BLaER1 treated with 17β-estradiol and CSF1 and Interleukin-3, amounts not matched to agents 10 nM and 100 nM (cell line): ENCODE measurements around the gene NRN1.

Source experiments
- H3K27ac ChIP-seq, 11 experiments: shearing (Covaris generic); formaldehyde crosslinking; 2 replicates each; pipeline ENCODE4 v1.8.1; 2022
- H3K27me3 ChIP-seq, 11 experiments: shearing (Covaris generic); formaldehyde crosslinking; 2 replicates each; pipeline ENCODE4 v1.8.1; 2022
- H3K36me3 ChIP-seq, 11 experiments: shearing (Covaris generic); formaldehyde crosslinking; 2 replicates each; pipeline ENCODE4 v1.8.1; 2022
- H3K4me1 ChIP-seq, 10 experiments: shearing (Covaris generic); formaldehyde crosslinking; 2 replicates each; pipeline ENCODE4 v1.8.1; 2022
- H3K4me2 ChIP-seq, 11 experiments: shearing (Covaris generic); formaldehyde crosslinking; 2 replicates each; pipeline ENCODE4 v1.8.1; 2022
- H3K4me3 ChIP-seq, 10 experiments: shearing (Covaris generic); formaldehyde crosslinking; 2 replicates each; pipeline ENCODE4 v1.8.1; 2022
- H3K9ac ChIP-seq, 11 experiments: shearing (Covaris generic); formaldehyde crosslinking; 2 replicates each; pipeline ENCODE4 v1.8.1; 2022
- H3K9me3 ChIP-seq, 11 experiments: shearing (Covaris generic); formaldehyde crosslinking; replicated peaks in 1 of 11; 2 replicates each; pipeline ENCODE4 v1.8.1; 2022
- H4K20me1 ChIP-seq, 11 experiments: shearing (Covaris generic); formaldehyde crosslinking; 2 replicates each; pipeline ENCODE4 v1.8.1; 2022
- Cebpa-rat ChIP-seq, 11 experiments: shearing (Covaris generic); IDR thresholded peaks; 2 replicates each; pipeline ENCODE4 v1.8.1; 2022

The NRN1 gene

DNA sequence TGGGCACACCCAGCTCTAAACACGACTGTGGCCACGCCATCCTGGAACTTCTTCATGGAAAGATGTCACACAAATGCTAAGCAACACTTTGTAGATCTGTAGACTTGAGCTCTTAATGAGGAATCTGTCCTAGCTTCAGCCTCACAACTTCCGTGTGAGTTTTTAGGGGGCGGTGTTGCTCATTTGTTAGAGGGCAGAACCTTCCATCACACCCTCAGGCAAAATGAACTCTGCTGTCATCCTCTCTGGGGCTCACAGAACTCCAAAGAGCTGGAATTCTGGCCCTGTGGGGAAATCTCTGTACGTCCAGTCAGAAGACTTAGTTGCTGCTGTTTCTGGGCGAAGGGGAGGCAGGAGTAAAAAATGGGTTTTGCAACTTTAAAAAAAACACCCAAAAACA, 49.8 kb downstream of the NRN1 start:
- Histone ChIP-seq H3K27me3 (no peaks in the 10 kb centered on the region), H3K4me3 (no peak overlapping the region), H3K9ac (no peak overlapping the region), H3K9me3 (no peaks in the 10 kb centered on the region; a peak in 1 of 22 replicates), H3K4me2 (no peak overlapping the region), H3K4me1 (no peaks in the 10 kb centered on the region), H4K20me1 (no peaks in the 10 kb centered on the region), H3K36me3 (no peaks in the 10 kb centered on the region), H3K27ac (no peak overlapping the region)
- no peak for TF ChIP-seq Cebpa-rat (IDR thresholded peaks at IDR 0.05)

DNA sequence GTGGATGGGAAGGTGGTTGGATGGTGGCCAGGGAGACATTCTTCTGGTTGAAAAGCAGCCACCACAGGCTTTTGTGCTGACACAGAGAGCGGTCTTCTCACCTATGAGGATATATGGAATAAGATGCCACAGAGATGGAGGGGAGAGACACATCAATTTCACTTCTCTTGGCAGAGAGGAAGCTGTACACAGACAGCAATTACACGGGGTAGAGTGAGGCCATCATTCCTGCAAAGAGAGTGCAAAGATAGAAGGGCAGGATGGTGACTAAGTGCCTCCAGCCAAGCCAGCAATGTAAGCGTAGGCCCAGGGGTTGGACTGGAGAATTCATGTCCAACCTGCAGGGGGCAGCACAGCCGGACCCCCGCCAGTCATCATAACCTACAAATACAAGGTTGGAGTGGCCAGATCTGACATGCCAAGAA, 56.4 kb downstream of the NRN1 start:
- no peaks in the 10 kb centered on the region for H3K27me3 ChIP-seq
- no peak for TF ChIP-seq Cebpa-rat (IDR thresholded peaks at IDR 0.05)
- no peak overlapping the region for H3K4me2 ChIP-seq
- H4K20me1 ChIP-seq, result no peaks in the 10 kb centered on the region
- no peak overlapping the region for H3K4me3 ChIP-seq
- H3K36me3 ChIP-seq, result no peaks in the 10 kb centered on the region
- no peak overlapping the region for H3K9ac ChIP-seq
- H3K9me3 ChIP-seq, result no peaks in the 10 kb centered on the region
- no peaks in the 10 kb centered on the region for H3K4me1 ChIP-seq
- H3K27ac ChIP-seq, result no peak overlapping the region
